ENCODE measurements around the gene HLCS.

HLCS gene

DNA sequence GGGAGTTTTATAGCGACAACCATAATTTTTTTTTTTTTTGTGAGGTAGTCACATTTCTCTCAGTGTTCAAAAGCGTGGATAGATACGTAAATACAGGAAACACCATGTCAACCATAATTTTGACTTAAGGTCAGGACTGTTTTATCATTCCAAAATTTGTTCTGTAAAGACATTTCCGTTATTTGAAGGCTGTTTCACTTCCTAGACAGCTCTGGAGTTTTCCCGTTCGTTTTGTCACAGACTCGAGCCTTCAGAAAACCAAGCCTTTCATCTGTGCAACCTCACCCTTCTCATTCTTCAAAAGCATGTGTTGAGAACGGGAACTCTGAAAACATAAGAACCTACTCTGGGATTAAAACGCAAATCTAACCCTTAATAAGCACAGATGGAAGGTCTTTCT, 249.6 kb downstream of the HLCS start:
- Histone ChIP-seq H3K36me3 (ENCODE audit: low read length) (no peaks in the 10 kb centered on the region), H3K27ac (ENCODE audit: low read depth, low read length) (no peak overlapping the region), H3K9me2 (replicated peaks; ENCODE audit: insufficient read depth, low read length) (no peaks in the 10 kb centered on the region), H3K9me3 (ENCODE audit: insufficient read depth, low read length) (no peaks in the 10 kb centered on the region), H3K4me3 (ENCODE audit: insufficient read depth, low read length, poor library complexity, severe bottlenecking) (no peak overlapping the region), H4K20me1 (ENCODE audit: low read depth, low read length) (no peaks in the 10 kb centered on the region), H3F3A (ENCODE audit: insufficient read depth) (no peaks in the 10 kb centered on the region), H3K4me2 (ENCODE audit: low read depth, low read length, poor library complexity, severe bottlenecking) (no peak overlapping the region), H3K9ac (ENCODE audit: low read length) (no peak overlapping the region), H2AFZ (ENCODE audit: low read depth, low read length, severe bottlenecking) (no peak overlapping the region), H3K79me2 (ENCODE audit: insufficient read depth, low read length) (no peaks in the 10 kb centered on the region), H3K27me3 (ENCODE audit: low read length) (no peaks in the 10 kb centered on the region)
- no peak for TF ChIP-seq EZH2phosphoT487 (conservative IDR thresholded peaks at IDR 0.05; ENCODE audit: low read length)
- TF ChIP-seq, protein P1, sequence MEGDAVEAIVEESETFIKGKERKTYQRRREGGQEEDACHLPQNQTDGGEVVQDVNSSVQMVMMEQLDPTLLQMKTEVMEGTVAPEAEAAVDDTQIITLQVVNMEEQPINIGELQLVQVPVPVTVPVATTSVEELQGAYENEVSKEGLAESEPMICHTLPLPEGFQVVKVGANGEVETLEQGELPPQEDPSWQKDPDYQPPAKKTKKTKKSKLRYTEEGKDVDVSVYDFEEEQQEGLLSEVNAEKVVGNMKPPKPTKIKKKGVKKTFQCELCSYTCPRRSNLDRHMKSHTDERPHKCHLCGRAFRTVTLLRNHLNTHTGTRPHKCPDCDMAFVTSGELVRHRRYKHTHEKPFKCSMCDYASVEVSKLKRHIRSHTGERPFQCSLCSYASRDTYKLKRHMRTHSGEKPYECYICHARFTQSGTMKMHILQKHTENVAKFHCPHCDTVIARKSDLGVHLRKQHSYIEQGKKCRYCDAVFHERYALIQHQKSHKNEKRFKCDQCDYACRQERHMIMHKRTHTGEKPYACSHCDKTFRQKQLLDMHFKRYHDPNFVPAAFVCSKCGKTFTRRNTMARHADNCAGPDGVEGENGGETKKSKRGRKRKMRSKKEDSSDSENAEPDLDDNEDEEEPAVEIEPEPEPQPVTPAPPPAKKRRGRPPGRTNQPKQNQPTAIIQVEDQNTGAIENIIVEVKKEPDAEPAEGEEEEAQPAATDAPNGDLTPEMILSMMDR (IDR thresholded peaks at IDR 0.05; ENCODE audit: insufficient read depth, low read length, poor library complexity, severe bottlenecking) = no peak

DNA sequence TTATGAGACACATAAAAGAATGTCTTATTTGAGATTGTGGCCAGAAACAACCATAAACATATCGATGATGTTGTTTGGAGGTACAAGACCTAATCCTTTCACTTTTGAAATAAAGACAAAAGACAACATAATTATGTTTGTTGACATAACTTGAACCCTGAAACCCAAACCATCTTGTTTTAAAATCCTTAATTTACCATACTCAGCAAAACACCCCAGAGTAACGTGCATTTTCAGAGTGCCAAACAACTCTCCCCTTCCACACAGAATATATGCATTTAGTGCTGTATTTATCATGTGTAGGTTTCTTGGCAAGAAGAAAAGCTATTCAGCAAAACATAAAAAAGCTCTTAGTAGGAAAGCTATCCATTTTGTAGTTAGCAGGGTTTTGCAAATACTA, 250.1 kb downstream of the HLCS start:
- no peaks in the 10 kb centered on the region for H4K20me1 ChIP-seq (ENCODE audit: low read depth, low read length)
- H2AFZ ChIP-seq (ENCODE audit: low read depth, low read length, severe bottlenecking) = no peak overlapping the region
- no peaks in the 10 kb centered on the region for H3K27me3 ChIP-seq (ENCODE audit: low read length)
- no peaks in the 10 kb centered on the region for H3K79me2 ChIP-seq (ENCODE audit: insufficient read depth, low read length)
- H3K27ac ChIP-seq (ENCODE audit: low read depth, low read length) = no peak overlapping the region
- H3K4me3 ChIP-seq (ENCODE audit: insufficient read depth, low read length, poor library complexity, severe bottlenecking) = no peak overlapping the region
- no peaks in the 10 kb centered on the region for H3K9me2 ChIP-seq (replicated peaks; ENCODE audit: insufficient read depth, low read length)
- no peaks in the 10 kb centered on the region for H3K36me3 ChIP-seq (ENCODE audit: low read length)
- H3K4me2 ChIP-seq (ENCODE audit: low read depth, low read length, poor library complexity, severe bottlenecking) = no peak overlapping the region
- TF ChIP-seq, protein P1 (IDR thresholded peaks at IDR 0.05; ENCODE audit: insufficient read depth, low read length, poor library complexity, severe bottlenecking) = no peak
- TF ChIP-seq EZH2phosphoT487 (conservative IDR thresholded peaks at IDR 0.05; ENCODE audit: low read length) = no peak
- H3K9me3 ChIP-seq (ENCODE audit: insufficient read depth, low read length) = no peaks in the 10 kb centered on the region
- no peak overlapping the region for H3K9ac ChIP-seq (ENCODE audit: low read length)
- no peaks in the 10 kb centered on the region for H3F3A ChIP-seq (ENCODE audit: insufficient read depth)

DNA sequence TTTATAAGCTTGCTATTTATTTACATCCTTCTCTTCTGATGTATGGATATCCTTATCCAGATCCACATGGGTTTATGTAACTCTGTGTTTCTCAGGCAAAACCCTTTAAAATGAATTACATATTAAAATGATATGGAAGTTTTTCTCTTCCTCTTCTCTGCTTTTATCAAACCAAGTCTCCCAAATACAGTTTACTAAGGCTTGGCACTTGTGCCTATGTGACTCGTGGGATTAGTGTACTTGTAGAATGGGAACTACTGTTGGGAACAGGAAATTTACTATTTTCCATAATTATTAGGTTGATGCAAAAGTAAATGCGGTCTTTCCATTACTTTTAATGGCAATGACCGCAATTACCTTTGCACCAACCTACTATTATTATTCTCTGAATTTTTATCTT, 252.7 kb downstream of the HLCS start:
- no peaks in the 10 kb centered on the region for H3K36me3 ChIP-seq (ENCODE audit: low read length)
- no peak overlapping the region for H3K4me2 ChIP-seq (ENCODE audit: low read depth, low read length, poor library complexity, severe bottlenecking)
- no peaks in the 10 kb centered on the region for H4K20me1 ChIP-seq (ENCODE audit: low read depth, low read length)
- no peak overlapping the region for H3K4me3 ChIP-seq (ENCODE audit: insufficient read depth, low read length, poor library complexity, severe bottlenecking)
- H3K9me2 ChIP-seq (replicated peaks; ENCODE audit: insufficient read depth, low read length) = no peaks in the 10 kb centered on the region
- H3K27ac ChIP-seq (ENCODE audit: low read depth, low read length) = no peak overlapping the region
- H3K9ac ChIP-seq (ENCODE audit: low read length) = no peak overlapping the region
- no peaks in the 10 kb centered on the region for H3K27me3 ChIP-seq (ENCODE audit: low read length)
- H3F3A ChIP-seq (ENCODE audit: insufficient read depth) = no peaks in the 10 kb centered on the region
- H2AFZ ChIP-seq (ENCODE audit: low read depth, low read length, severe bottlenecking) = no peak overlapping the region
- no peaks in the 10 kb centered on the region for H3K9me3 ChIP-seq (ENCODE audit: insufficient read depth, low read length)
- H3K79me2 ChIP-seq (ENCODE audit: insufficient read depth, low read length) = no peaks in the 10 kb centered on the region
- TF ChIP-seq, protein P1 (IDR thresholded peaks at IDR 0.05; ENCODE audit: insufficient read depth, low read length, poor library complexity, severe bottlenecking) = no peak
- no peak for TF ChIP-seq EZH2phosphoT487 (conservative IDR thresholded peaks at IDR 0.05; ENCODE audit: low read length)

DNA sequence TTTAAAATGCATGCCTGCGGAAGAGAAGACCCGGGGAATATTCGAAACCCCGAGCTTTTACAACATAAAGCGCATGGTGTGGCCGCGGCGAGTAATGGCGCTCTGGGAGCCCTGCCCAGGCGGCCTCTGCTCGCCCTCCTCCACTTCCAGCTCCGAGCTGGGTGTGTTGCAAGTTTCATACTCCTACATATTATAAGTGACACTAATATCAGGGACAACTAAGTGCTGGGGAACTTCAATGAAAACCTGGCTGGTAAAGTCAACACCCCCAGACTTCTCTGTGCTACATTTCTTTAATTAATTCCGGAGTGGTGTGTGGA, 255.8 kb downstream of the HLCS start:
- no peak overlapping the region for H3K4me3 ChIP-seq (ENCODE audit: insufficient read depth, low read length, poor library complexity, severe bottlenecking)
- H3K79me2 ChIP-seq (ENCODE audit: insufficient read depth, low read length) = no peaks in the 10 kb centered on the region
- H4K20me1 ChIP-seq (ENCODE audit: low read depth, low read length) = no peaks in the 10 kb centered on the region
- no peaks in the 10 kb centered on the region for H3K27me3 ChIP-seq (ENCODE audit: low read length)
- H3K36me3 ChIP-seq (ENCODE audit: low read length) = no peaks in the 10 kb centered on the region
- TF ChIP-seq, protein P1 (IDR thresholded peaks at IDR 0.05; ENCODE audit: insufficient read depth, low read length, poor library complexity, severe bottlenecking) = no peak
- TF ChIP-seq EZH2phosphoT487 (conservative IDR thresholded peaks at IDR 0.05; ENCODE audit: low read length) = no peak
- H3F3A ChIP-seq (ENCODE audit: insufficient read depth) = no peaks in the 10 kb centered on the region
- no peak overlapping the region for H3K27ac ChIP-seq (ENCODE audit: low read depth, low read length)
- H3K4me2 ChIP-seq (ENCODE audit: low read depth, low read length, poor library complexity, severe bottlenecking) = no peak overlapping the region
- H3K9me2 ChIP-seq (replicated peaks; ENCODE audit: insufficient read depth, low read length) = no peaks in the 10 kb centered on the region
- no peaks in the 10 kb centered on the region for H3K9me3 ChIP-seq (ENCODE audit: insufficient read depth, low read length)
- no peak overlapping the region for H2AFZ ChIP-seq (ENCODE audit: low read depth, low read length, severe bottlenecking)
- H3K9ac ChIP-seq (ENCODE audit: low read length) = no peak overlapping the region

All from SU-DHL-6 (cell line).